ENCODE results near the gene ARL6. TPM values are rescaled to one million over a fixed set of nuclear protein-coding genes. Genes with fewer than 3 reads are reported as not detected.

ARL6 gene
- total and polyA plus RNA-seq, 9 of the 15 experiments (the other 6 are each of a cell fraction or from before 2014, with no cell fraction given), result 0.91 to 2.9 (median 2.3) TPM

- TF ChIP-seq MAZ (CRISPR knock-in tag; conservative IDR thresholded peaks at IDR 0.05 in 1 of 2, IDR thresholded peaks at IDR 0.05 in 1 of 2) (peak in 1 of 2 experiments; percentile 53; a peak in 1 of 4 replicates), MAX (CRISPR knock-in tag; IDR thresholded peaks at IDR 0.05) (0 out of 2 replicates have a peak, but pooled peaks have one; percentile 20), NRF1 (conservative IDR thresholded peaks at IDR 0.05 in 1 of 2, IDR thresholded peaks at IDR 0.05 in 1 of 2) (peak; percentile 61 to 63; a peak in 2 of 4 replicates), YY1 (IDR thresholded peaks at IDR 0.05; ENCODE audit: borderline replicate concordance in 1 of 3, control insufficient read depth in 1 of 3, extremely low read depth in 1 of 3, insufficient read depth in 3 of 3, insufficient read length in 1 of 3, insufficient replicate concordance in 2 of 3, low read depth in 1 of 3, low read length in 2 of 3) (no peak), MTA1 (IDR thresholded peaks at IDR 0.05; ENCODE audit: borderline replicate concordance) (no peak), E2F6 (IDR thresholded peaks at IDR 0.05; ENCODE audit: borderline replicate concordance in 1 of 2, extremely low read depth in 1 of 2, insufficient read depth in 1 of 2, insufficient read length in 1 of 2, low read depth in 1 of 2, low read length in 1 of 2, poor library complexity in 1 of 2, severe bottlenecking in 1 of 2) (peak; percentile 92 to 97), ZFP1 (CRISPR knock-in tag; IDR thresholded peaks at IDR 0.05) (no peak), REST (IDR thresholded peaks at IDR 0.05; ENCODE audit: borderline replicate concordance) (peak; percentile 73), REST (CRISPR knock-in tag; IDR thresholded peaks at IDR 0.05; ENCODE audit: low read depth) (no peak), ESRRA (IDR thresholded peaks at IDR 0.05; ENCODE audit: borderline replicate concordance, low read depth) (no peak)
- TF ChIP-seq, protein P1, sequence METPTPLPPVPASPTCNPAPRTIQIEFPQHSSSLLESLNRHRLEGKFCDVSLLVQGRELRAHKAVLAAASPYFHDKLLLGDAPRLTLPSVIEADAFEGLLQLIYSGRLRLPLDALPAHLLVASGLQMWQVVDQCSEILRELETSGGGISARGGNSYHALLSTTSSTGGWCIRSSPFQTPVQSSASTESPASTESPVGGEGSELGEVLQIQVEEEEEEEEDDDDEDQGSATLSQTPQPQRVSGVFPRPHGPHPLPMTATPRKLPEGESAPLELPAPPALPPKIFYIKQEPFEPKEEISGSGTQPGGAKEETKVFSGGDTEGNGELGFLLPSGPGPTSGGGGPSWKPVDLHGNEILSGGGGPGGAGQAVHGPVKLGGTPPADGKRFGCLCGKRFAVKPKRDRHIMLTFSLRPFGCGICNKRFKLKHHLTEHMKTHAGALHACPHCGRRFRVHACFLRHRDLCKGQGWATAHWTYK (CRISPR knock-in tag; IDR thresholded peaks at IDR 0.05), result no peak
- TF ChIP-seq, protein P2, sequence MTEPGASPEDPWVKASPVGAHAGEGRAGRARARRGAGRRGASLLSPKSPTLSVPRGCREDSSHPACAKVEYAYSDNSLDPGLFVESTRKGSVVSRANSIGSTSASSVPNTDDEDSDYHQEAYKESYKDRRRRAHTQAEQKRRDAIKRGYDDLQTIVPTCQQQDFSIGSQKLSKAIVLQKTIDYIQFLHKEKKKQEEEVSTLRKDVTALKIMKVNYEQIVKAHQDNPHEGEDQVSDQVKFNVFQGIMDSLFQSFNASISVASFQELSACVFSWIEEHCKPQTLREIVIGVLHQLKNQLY (CRISPR knock-in tag; conservative IDR thresholded peaks at IDR 0.05), result no peak
Measured at GRCh38 chr3:97821774-97822358, 57.3 kb downstream of the ARL6 start, which contains the start of gene CRYBG3 (continued).
